Measurements from ENCODE around the gene TRIM32.

- no peak for TF ChIP-seq CTCF (IDR thresholded peaks at IDR 0.05)
- no peak for TF ChIP-seq POLR2A (IDR thresholded peaks at IDR 0.05)
- TF ChIP-seq EP300 (IDR thresholded peaks at IDR 0.05), result no peak
- no peak for TF ChIP-seq POLR2AphosphoS5 (IDR thresholded peaks at IDR 0.05)
Observed at GRCh38 chr9:116674210-116674980, 12.7 kb upstream of the TRIM32 start.

All from upper lobe of left lung (tissue), 4 donors.